Measurements from ENCODE around the gene NHLH1. TPM values are rescaled to one million over a fixed set of nuclear protein-coding genes. Genes with fewer than 3 reads are reported as not detected.

Gene NHLH1
- total and polyA plus RNA-seq, 2 of the 4 experiments (the other 2 are of a cell fraction): 0.14 TPM; not detected in 1

DNA sequence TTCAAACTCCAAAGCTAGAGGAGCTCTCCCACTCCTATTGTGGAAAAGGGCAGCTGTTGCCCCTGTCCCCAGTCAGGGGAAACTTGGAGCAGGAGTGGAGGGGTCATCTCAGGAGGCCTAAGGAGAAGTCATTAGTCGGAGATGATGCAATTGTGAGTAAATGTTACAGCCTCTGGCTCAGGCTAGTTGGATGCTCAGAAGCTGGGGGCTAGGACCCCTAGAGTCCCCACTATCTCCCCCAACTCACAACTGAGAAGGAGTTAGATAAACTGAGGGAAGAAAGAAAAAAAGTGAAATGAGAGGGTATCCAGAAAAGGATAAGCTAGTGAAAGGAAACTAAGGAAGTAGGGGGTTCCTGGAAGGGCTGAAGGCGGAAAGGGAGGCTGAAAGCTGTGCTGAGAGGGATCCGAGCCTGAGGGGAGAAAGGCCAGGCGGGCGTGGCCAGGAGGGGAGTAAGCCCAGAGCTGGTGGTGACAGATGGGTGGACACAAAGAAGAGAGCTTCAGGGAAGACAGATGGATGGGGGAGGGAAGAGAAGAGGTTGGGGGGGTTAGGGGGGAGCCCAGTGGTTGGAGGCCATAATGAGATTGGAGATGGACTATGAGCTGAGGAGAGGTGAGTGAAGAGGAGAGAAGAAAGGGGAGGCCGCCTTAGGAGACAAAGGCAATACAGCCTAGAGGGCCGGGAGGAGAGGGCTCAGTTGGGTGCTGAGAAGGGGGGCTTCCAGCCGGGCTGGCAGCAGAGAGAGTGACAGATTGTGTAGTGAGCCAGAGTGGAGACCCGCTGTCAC lies 4.5 kb upstream of the NHLH1 start:
- H2BK20ac ChIP-seq (ENCODE audit: low read depth, low read length): peak overlapping the region; percentile 42; the same call in 1 of the 2 replicates
- H2BK5ac ChIP-seq (ENCODE audit: low read depth, low read length, poor library complexity, severe bottlenecking): peak overlapping the region; percentile 22
- ChIA-PET POLR2A (ENCODE audit: unreplicated experiment) (interaction anchor here (0.6 kb wide), 2 partner anchors 21 to 732 kb away, joined by 3 to 5 read pairs; no protein-coding TSS in a partner anchor), CTCF (no interaction called here)
- no peak overlapping the region; the same call in 1 of the 2 replicates for H3K18ac ChIP-seq (ENCODE audit: low read depth, low read length)
- no peak overlapping the region for H3K23ac ChIP-seq (ENCODE audit: low read depth, low read length)
- DNase-seq (no peak), ATAC-seq (ENCODE audit: low read depth) (no peak; the same call in 1 of the 2 replicates)
- in situ Hi-C loops (cut with MboI; ENCODE audit: low sequenced_read_pairs): no loop called here
- no peaks in the 10 kb centered on the region for H3K9me3 ChIP-seq (ENCODE audit: control insufficient read depth, insufficient read depth, low read length)
- no peaks in the 10 kb centered on the region; the same call in 1 of the 2 replicates for H3K9me1 ChIP-seq (ENCODE audit: insufficient read depth, low read length)
- peak overlapping the region; percentile 39 for H4K91ac ChIP-seq (ENCODE audit: insufficient read depth, low read depth, low read length)
- H3K56ac ChIP-seq (ENCODE audit: extremely low read depth, insufficient read depth, low read length): no peak overlapping the region
- peaks cover 2% of the 10 kb centered on the region; the same call in 1 of the 2 replicates for H3K4me1 ChIP-seq (ENCODE audit: control insufficient read depth, insufficient read depth, low read length)
- H2BK120ac ChIP-seq (ENCODE audit: low read depth, low read length): peak overlapping the region; percentile 64
- 0 out of 2 replicates have a peak overlapping the region, but pooled peaks have one; percentile 50 for H2AK5ac ChIP-seq (ENCODE audit: low read depth, low read length)
- no peak overlapping the region for H3K9ac ChIP-seq (ENCODE audit: low read depth, low read length)
- no peak overlapping the region for H3K4me2 ChIP-seq (ENCODE audit: low read depth, low read length)
- H3K14ac ChIP-seq (replicated peaks; ENCODE audit: low read depth, low read length): peak overlapping the region; percentile 78
- H3K27ac ChIP-seq (ENCODE audit: insufficient read depth, low read length): peak overlapping the region; percentile 60; the same call in 1 of the 2 replicates
- H3K4me3 ChIP-seq (ENCODE audit: insufficient read depth, low read depth, low read length): no peak overlapping the region
- peak overlapping the region; percentile 56 for H3K4ac ChIP-seq (ENCODE audit: low read depth, low read length)
- H2BK15ac ChIP-seq (ENCODE audit: low read depth, low read length): no peak overlapping the region; the same call in 2 of the 3 replicates
- peak overlapping the region; percentile 63; the same call in 1 of the 2 replicates for H4K5ac ChIP-seq (ENCODE audit: low read depth, low read length)
- dilution Hi-C loops (cut with HindIII; ENCODE audit: low sequenced_read_pairs, unreplicated experiment): no loop called here
- H3K27me3 ChIP-seq (ENCODE audit: control insufficient read depth, insufficient read depth, low read length): no peaks in the 10 kb centered on the region; the same call in 1 of the 2 replicates
- peak overlapping the region; percentile 33 for H2AFZ ChIP-seq (replicated peaks; ENCODE audit: low read length, poor library complexity)
- peak overlapping the region; percentile 40 to 76 for H4K8ac ChIP-seq (ENCODE audit: low read depth in 2 of 2, low read length in 2 of 2)
- peaks cover 15% of the 10 kb centered on the region for H3K36me3 ChIP-seq (ENCODE audit: control insufficient read depth, insufficient read depth, low read length)
- 55% methylated on average over 8 of the region's 9 CpGs; no CpG with 5 or more reads in 1 of the 2 experiments for WGBS, 2 experiments (ENCODE audit: extremely low coverage in 2 of 2, insufficient read length in 1 of 2)
- intact Hi-C loops (cut with micrococcal nuclease): no loop called here
- H2AK9ac ChIP-seq (replicated peaks; ENCODE audit: low read depth, low read length, poor library complexity): no peak overlapping the region
- no TSS peak for BruUV-seq (replicated peaks)
- TF ChIP-seq, protein P1, sequence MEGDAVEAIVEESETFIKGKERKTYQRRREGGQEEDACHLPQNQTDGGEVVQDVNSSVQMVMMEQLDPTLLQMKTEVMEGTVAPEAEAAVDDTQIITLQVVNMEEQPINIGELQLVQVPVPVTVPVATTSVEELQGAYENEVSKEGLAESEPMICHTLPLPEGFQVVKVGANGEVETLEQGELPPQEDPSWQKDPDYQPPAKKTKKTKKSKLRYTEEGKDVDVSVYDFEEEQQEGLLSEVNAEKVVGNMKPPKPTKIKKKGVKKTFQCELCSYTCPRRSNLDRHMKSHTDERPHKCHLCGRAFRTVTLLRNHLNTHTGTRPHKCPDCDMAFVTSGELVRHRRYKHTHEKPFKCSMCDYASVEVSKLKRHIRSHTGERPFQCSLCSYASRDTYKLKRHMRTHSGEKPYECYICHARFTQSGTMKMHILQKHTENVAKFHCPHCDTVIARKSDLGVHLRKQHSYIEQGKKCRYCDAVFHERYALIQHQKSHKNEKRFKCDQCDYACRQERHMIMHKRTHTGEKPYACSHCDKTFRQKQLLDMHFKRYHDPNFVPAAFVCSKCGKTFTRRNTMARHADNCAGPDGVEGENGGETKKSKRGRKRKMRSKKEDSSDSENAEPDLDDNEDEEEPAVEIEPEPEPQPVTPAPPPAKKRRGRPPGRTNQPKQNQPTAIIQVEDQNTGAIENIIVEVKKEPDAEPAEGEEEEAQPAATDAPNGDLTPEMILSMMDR (conservative IDR thresholded peaks at IDR 0.05; ENCODE audit: low read depth, low read length): no peak
- TF ChIP-seq CHD1 (IDR thresholded peaks at IDR 0.05; ENCODE audit: low read depth, low read length): no peak
- TF ChIP-seq CEBPB (IDR thresholded peaks at IDR 0.05; ENCODE audit: low read depth, low read length): peak; percentile 68
- TF ChIP-seq RCOR1 (IDR thresholded peaks at IDR 0.05; ENCODE audit: insufficient replicate concordance, low read length): no peak
- no peak for TF ChIP-seq FOS (IDR thresholded peaks at IDR 0.05; ENCODE audit: low read depth, low read length)
- no peak for TF ChIP-seq RAD21 (IDR thresholded peaks at IDR 0.05; ENCODE audit: low read length)
- TF ChIP-seq BHLHE40 (IDR thresholded peaks at IDR 0.05; ENCODE audit: low read depth, low read length): no peak
- no peak for TF ChIP-seq NFE2L2 (IDR thresholded peaks at IDR 0.05; ENCODE audit: low read depth, low read length)
- no peak for TF ChIP-seq MXI1 (IDR thresholded peaks at IDR 0.05; ENCODE audit: borderline replicate concordance, low read depth, low read length)
- H4K20me1 ChIP-seq (ENCODE audit: insufficient read depth, low read length): no peaks in the 10 kb centered on the region; the same call in 1 of the 2 replicates
- no peaks in the 10 kb centered on the region for H3K79me1 ChIP-seq (ENCODE audit: low read depth in 1 of 2, low read length in 2 of 2)
